ENCODE data around the gene REXO5.

Gene REXO5

GRCh38 chr16:20766294-20766693, 40.0 kb upstream of the REXO5 start:
- no peak for DNase-seq (ENCODE audit: low read depth)
- no peak for TF ChIP-seq CTCF (conservative IDR thresholded peaks at IDR 0.05; ENCODE audit: low read length)

GRCh38 chr16:20767577-20767976, 38.8 kb upstream of the REXO5 start:
- DNase-seq (ENCODE audit: low read depth) = no peak
- H3K4me3 ChIP-seq (ENCODE audit: low read length) = no peak overlapping the region
- TF ChIP-seq CTCF (conservative IDR thresholded peaks at IDR 0.05; ENCODE audit: low read length) = no peak

More at GRCh38 chr16:20766294-20766693, 40.0 kb upstream of the REXO5 start:
- no peak overlapping the region for H3K4me3 ChIP-seq (ENCODE audit: low read length)

- no peak for DNase-seq (ENCODE audit: low read depth)
- no peak for TF ChIP-seq CTCF (conservative IDR thresholded peaks at IDR 0.05; ENCODE audit: low read length)
- no peak overlapping the region for H3K4me3 ChIP-seq (ENCODE audit: low read length)
These were observed 38.2 kb upstream of the REXO5 start for GRCh38 chr16:20768121-20768520.

DNA sequence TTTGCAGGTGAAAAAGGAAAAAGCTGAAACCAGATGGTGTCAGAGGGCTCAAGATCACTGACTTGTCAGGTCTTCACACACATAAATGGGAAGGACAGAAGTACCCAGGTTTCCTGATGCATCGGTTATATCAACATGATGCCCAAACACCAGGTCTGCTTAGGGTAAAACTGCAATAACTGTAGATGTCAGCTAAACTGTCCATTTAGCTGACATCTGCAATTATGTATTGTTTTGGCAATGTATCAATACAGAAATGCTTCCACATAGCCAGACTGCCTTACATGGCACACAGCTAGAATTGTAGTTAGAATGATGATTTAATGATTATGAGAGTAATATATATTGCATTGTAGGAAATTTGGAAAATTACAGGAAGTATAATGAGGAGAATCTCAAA, 37.5 kb upstream of the REXO5 start:
- TF ChIP-seq CTCF (conservative IDR thresholded peaks at IDR 0.05; ENCODE audit: low read length) = no peak
- H3K4me3 ChIP-seq (ENCODE audit: low read length) = no peak overlapping the region
- no peak for DNase-seq (ENCODE audit: low read depth)

DNA sequence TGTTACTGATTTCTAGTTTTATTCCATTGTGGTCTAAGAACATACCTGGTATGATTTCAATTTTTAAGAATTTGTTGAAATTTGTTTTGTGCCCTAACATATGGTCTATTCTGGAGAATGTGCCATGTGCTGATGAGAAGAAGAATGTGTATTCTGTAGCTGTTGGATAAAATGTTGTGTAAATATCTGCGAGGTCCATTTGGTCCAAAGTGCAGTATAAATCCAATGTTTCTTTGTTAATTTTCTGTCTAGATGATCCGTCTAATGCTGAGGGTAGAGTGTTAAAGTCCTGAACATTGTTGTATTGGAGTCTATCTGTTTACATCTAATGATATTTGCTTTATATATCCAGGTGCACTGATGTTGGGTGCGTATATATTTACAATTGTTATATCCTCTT, 32.6 kb upstream of the REXO5 start:
- TF ChIP-seq CTCF (conservative IDR thresholded peaks at IDR 0.05; ENCODE audit: low read length) = no peak

GRCh38 chr16:20774703-20775362, 31.5 kb upstream of the REXO5 start:
- peak; percentile 62 for DNase-seq (ENCODE audit: low read depth)
- peak; percentile 79 for TF ChIP-seq CTCF (conservative IDR thresholded peaks at IDR 0.05; ENCODE audit: low read length)
- H3K4me3 ChIP-seq (ENCODE audit: low read length) = no peak overlapping the region

More for the DNA sequence above, 32.6 kb upstream of the REXO5 start:
- no peak overlapping the region for H3K4me3 ChIP-seq (ENCODE audit: low read length)
- no peak for DNase-seq (ENCODE audit: low read depth)

DNA sequence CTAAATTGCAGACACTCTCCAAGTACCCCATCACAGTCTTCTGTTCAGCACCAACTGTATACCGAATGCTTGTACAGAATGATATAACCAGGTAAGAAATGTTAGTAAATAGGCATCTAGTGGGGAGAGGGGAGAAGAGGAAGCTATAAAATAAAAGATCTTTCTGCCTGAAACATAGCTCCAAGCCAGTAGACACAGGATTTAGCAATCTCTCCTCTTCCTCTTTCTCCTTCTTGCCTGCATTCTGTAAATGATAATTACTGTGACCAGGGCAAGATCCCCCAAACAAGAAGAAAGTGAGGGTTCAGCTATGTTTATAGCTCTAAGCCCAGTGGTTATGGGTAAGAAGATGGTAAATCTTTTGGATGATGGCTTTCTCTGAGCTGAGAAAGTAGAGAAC, 24.6 kb upstream of the REXO5 start:
- no peak for DNase-seq (ENCODE audit: low read depth)
- no peak for TF ChIP-seq CTCF (conservative IDR thresholded peaks at IDR 0.05; ENCODE audit: low read length)
- no peak overlapping the region for H3K4me3 ChIP-seq (ENCODE audit: low read length)
